ENCODE measurements around the gene CDH8. TPM values are rescaled to one million over a fixed set of nuclear protein-coding genes. Genes with fewer than 3 reads are reported as not detected.

CDH8 gene
- total RNA-seq, 1 donor from 2014 or later = not detected

GRCh38 chr16:61987474-61988012 lies 48.7 kb downstream of the CDH8 start:
- no peak for DNase-seq (ENCODE audit: low spot score in 2 of 2)
- no peaks in the 10 kb centered on the region for H3K4me1 ChIP-seq

GRCh38 chr16:61969077-61969382 lies 67.2 kb downstream of the CDH8 start:
- DNase-seq (ENCODE audit: low spot score in 2 of 2) = no peak
- TF ChIP-seq CTCF (IDR thresholded peaks at IDR 0.05) = no peak

More at GRCh38 chr16:61987474-61988012, 48.7 kb downstream of the CDH8 start:
- TF ChIP-seq CTCF (IDR thresholded peaks at IDR 0.05) = no peak
- Histone ChIP-seq H3K9me3 (peaks cover 0 to 4% of the 10 kb centered on the region in 2 donors), H3K27me3 (no peaks in the 10 kb centered on the region), H3K4me3 (no peak overlapping the region), H3K27ac (no peak overlapping the region), H3K36me3 (no peaks in the 10 kb centered on the region)
- intact Hi-C loops (cut with DNase I) = no loop called here

GRCh38 chr16:61968242-61969076 lies 67.8 kb downstream of the CDH8 start:
- Histone ChIP-seq H3K4me1 (no peaks in the 10 kb centered on the region), H3K27ac (no peak overlapping the region), H3K36me3 (no peaks in the 10 kb centered on the region), H3K27me3 (no peaks in the 10 kb centered on the region), H3K4me3 (no peak overlapping the region), H3K9me3 (no peaks in the 10 kb centered on the region)
- intact Hi-C loops (cut with DNase I) = no loop called here
- no peak for TF ChIP-seq CTCF (IDR thresholded peaks at IDR 0.05)
- DNase-seq (ENCODE audit: low spot score in 2 of 2) = no peak

More at GRCh38 chr16:61969077-61969382, 67.2 kb downstream of the CDH8 start:
- Histone ChIP-seq H3K4me3 (no peak overlapping the region), H3K36me3 (no peaks in the 10 kb centered on the region), H3K27ac (no peak overlapping the region), H3K4me1 (no peaks in the 10 kb centered on the region), H3K9me3 (no peaks in the 10 kb centered on the region), H3K27me3 (no peaks in the 10 kb centered on the region)
- intact Hi-C loops (cut with DNase I) = no loop called here

- no peak for DNase-seq (ENCODE audit: low spot score in 2 of 2)
- H3K36me3 ChIP-seq = no peaks in the 10 kb centered on the region
- no peak for TF ChIP-seq CTCF (IDR thresholded peaks at IDR 0.05)
- H3K27me3 ChIP-seq = no peaks in the 10 kb centered on the region
- intact Hi-C loops (cut with DNase I) = no loop called here
- H3K4me1 ChIP-seq = no peaks in the 10 kb centered on the region
- no peaks in the 10 kb centered on the region for H3K9me3 ChIP-seq
- H3K27ac ChIP-seq = no peak overlapping the region
- H3K4me3 ChIP-seq = no peak overlapping the region
Measured at GRCh38 chr16:61957075-61957855, 79.0 kb downstream of the CDH8 start.

- Histone ChIP-seq H3K27me3 (no peaks in the 10 kb centered on the region), H3K4me1 (no peaks in the 10 kb centered on the region), H3K27ac (no peak overlapping the region), H3K36me3 (no peaks in the 10 kb centered on the region), H3K4me3 (no peak overlapping the region), H3K9me3 (no peaks in the 10 kb centered on the region)
- intact Hi-C loops (cut with DNase I) = no loop called here
- TF ChIP-seq CTCF (IDR thresholded peaks at IDR 0.05) = no peak
- no peak for DNase-seq (ENCODE audit: low spot score in 2 of 2)
Measured at GRCh38 chr16:61952841-61953240, 83.4 kb downstream of the CDH8 start.

Data from ascending aorta (tissue), 2 donors.